MCF 10A (cell line): Measurements from ENCODE around the gene RXRG. TPM values are rescaled to one million over a fixed set of nuclear protein-coding genes. Genes with fewer than 3 reads are reported as not detected.

Source experiments
- BruUV-seq: library from RNA; stranded (reverse); fragments of 400-500 nt; replicated peaks from 2 replicates; lab custom pipeline; 2021; lab: Mats Ljungman, UMichigan
- CTCF ChIA-PET: fragments of 300-600 bp; sonication (Branson Sonifier 250); formaldehyde crosslinking; extraction: SDS; loops from one replicate; lab custom pipeline; 2021; ENCODE audit warnings: antibody characterized with exemption, inconsistent platforms; lab: Yijun Ruan, JAX
- POLR2A ChIA-PET: fragments of 300-600, 350-650 bp; sonication (Branson Sonifier 250); formaldehyde crosslinking; extraction: SDS; loops from one replicate; lab custom pipeline; 2020; ENCODE audit warnings: antibody characterized with exemption, inconsistent platforms; lab: Yijun Ruan, JAX
- DNase-seq: peaks from one replicate; pipeline ENCODE4 v3.0.0-alpha.2; 2018; ENCODE audit not compliant: unreplicated experiment
- H3K27ac Mint-ChIP-seq: one replicate; pipeline ENCODE4 v1.8.0; 2022; ENCODE audit warnings: mild to moderate bottlenecking, low read depth, mixed read lengths; ENCODE audit not compliant: unreplicated experiment
- H3K27me3 Mint-ChIP-seq: one replicate; pipeline ENCODE4 v1.8.0; 2022; ENCODE audit warnings: mixed read lengths; ENCODE audit not compliant: insufficient read depth, unreplicated experiment
- H3K36me3 Mint-ChIP-seq: one replicate; pipeline ENCODE4 v1.8.0; 2022; ENCODE audit warnings: mild to moderate bottlenecking, moderate library complexity, mixed read lengths; ENCODE audit not compliant: insufficient read depth, unreplicated experiment
- H3K4me1 Mint-ChIP-seq: one replicate; pipeline ENCODE4 v1.8.0; 2022; ENCODE audit warnings: mixed read lengths; ENCODE audit not compliant: insufficient read depth, unreplicated experiment
- H3K4me3 Mint-ChIP-seq: one replicate; pipeline ENCODE4 v1.8.0; 2022; ENCODE audit warnings: mild to moderate bottlenecking, moderate library complexity, mixed read lengths; ENCODE audit not compliant: unreplicated experiment
- H3K9me3 Mint-ChIP-seq: one replicate; pipeline ENCODE4 v1.8.0; 2022; ENCODE audit warnings: mixed read lengths; ENCODE audit not compliant: unreplicated experiment
- CTCF ChIP-seq: fragments of 200-600 bp; IDR thresholded peaks from one replicate; pipeline ENCODE4 v1.8.0; 2022; ENCODE audit warnings: antibody characterized with exemption, mild to moderate bottlenecking; ENCODE audit not compliant: unreplicated experiment
- intact Hi-C: fragments of 100-400 bp; cut with micrococcal nuclease; formaldehyde crosslinking; loops from 2 replicates; pipeline ENCODE4 v1.14.1; 2022
- total RNA-seq: library from RNA; stranded (reverse); gene quantifications from 2 replicates; pipeline ENCODE4 v1.2.3, GENCODE V29; 2022

Gene RXRG
- total RNA-seq, 1 experiment from 2014 or later, result not detected

GRCh38 chr1:165443539-165444311 lies 1.2 kb downstream of the RXRG start:
- H3K9me3 Mint-ChIP-seq, result no peaks in the 10 kb centered on the region
- CTCF ChIA-PET, result interaction anchor here (1.3 kb wide), 1 partner anchor 8 kb away, joined by 3 read pairs; no protein-coding TSS in a partner anchor
- no peak for DNase-seq
- intact Hi-C loops, result no loop called here
- H3K36me3 Mint-ChIP-seq, result no peaks in the 10 kb centered on the region
- no peak overlapping the region for H3K4me3 Mint-ChIP-seq
- H3K27me3 Mint-ChIP-seq, result peaks cover 24% of the 10 kb centered on the region
- H3K27ac Mint-ChIP-seq, result no peak overlapping the region
- no peak for TF ChIP-seq CTCF
- no peaks in the 10 kb centered on the region for H3K4me1 Mint-ChIP-seq
- POLR2A ChIA-PET, result interaction anchor here (0.6 kb wide), 1 partner anchor 386 kb away, joined by 3 read pairs; no protein-coding TSS in a partner anchor
- no TSS peak for BruUV-seq

GRCh38 chr1:165442653-165443052 lies 2.3 kb downstream of the RXRG start:
- ChIA-PET POLR2A (no interaction called here), CTCF (interaction anchor here (0.8 to 1.3 kb wide), 2 partner anchors 10 to 50 kb away, joined by 3 read pairs; no protein-coding TSS in a partner anchor)
- Mint-ChIP-seq H3K4me3 (no peak overlapping the region), H3K9me3 (no peaks in the 10 kb centered on the region), H3K27me3 (peaks cover 28% of the 10 kb centered on the region), H3K4me1 (no peaks in the 10 kb centered on the region), H3K27ac (no peak overlapping the region), H3K36me3 (no peaks in the 10 kb centered on the region)
- DNase-seq, result no peak
- intact Hi-C loops, result no loop called here
- TF ChIP-seq CTCF, result no peak
- BruUV-seq, result no TSS peak

- H3K36me3 Mint-ChIP-seq, result no peaks in the 10 kb centered on the region
- no peak for TF ChIP-seq CTCF
- intact Hi-C loops, result no loop called here
- no TSS peak for BruUV-seq
- H3K9me3 Mint-ChIP-seq, result no peaks in the 10 kb centered on the region
- no peak for DNase-seq
- no peak overlapping the region for H3K4me3 Mint-ChIP-seq
- H3K27me3 Mint-ChIP-seq, result peaks cover 34% of the 10 kb centered on the region
- no peak overlapping the region for H3K27ac Mint-ChIP-seq
- CTCF ChIA-PET, result interaction anchor here (0.6 to 1.3 kb wide), 3 partner anchors 10 to 50 kb away, joined by 3 to 4 read pairs (median 3); no protein-coding TSS in a partner anchor
- H3K4me1 Mint-ChIP-seq, result no peaks in the 10 kb centered on the region
- POLR2A ChIA-PET, result no interaction called here
Measured at GRCh38 chr1:165442053-165442452, 2.9 kb downstream of the RXRG start.

GRCh38 chr1:165441166-165441880 lies 3.6 kb downstream of the RXRG start:
- TF ChIP-seq CTCF, result no peak
- Mint-ChIP-seq H3K9me3 (no peaks in the 10 kb centered on the region), H3K4me3 (no peak overlapping the region), H3K36me3 (no peaks in the 10 kb centered on the region), H3K27ac (no peak overlapping the region), H3K27me3 (peaks cover 42% of the 10 kb centered on the region), H3K4me1 (no peaks in the 10 kb centered on the region)
- ChIA-PET POLR2A (no interaction called here), CTCF (no interaction called here)
- intact Hi-C loops, result no loop called here
- no peak for DNase-seq
- no TSS peak for BruUV-seq
